Adrenal gland (tissue), 12 donors: ENCODE results near the gene GAK. TPM values are rescaled to one million over a fixed set of nuclear protein-coding genes. Genes with fewer than 3 reads are reported as not detected.
"Not testable (repeated sequence)": the region's sequence is repeated elsewhere in the genome, so short reads cannot be mapped to it uniquely, and the experiment has no call there.

ENCODE experiments used
- DNase-seq, 7 donors: peaks; one replicate each; pipeline ENCODE4 v3.0.0-alpha.2; 2019 to 2020
- H3K27ac ChIP-seq, 5 donors: fragments of 200-600 bp; sonication (generic) in 4 of 5; 1 replicate in 3 of 5; 2 replicates in 2 of 5; pipeline versions ENCODE4 v1.5.1 to v1.8.0; 2016 to 2020; ENCODE audit warnings: mild to moderate bottlenecking in 1 of 5
- H3K27me3 ChIP-seq: fragments of 200-600 bp; 2 replicates; pipeline ENCODE4 v1.8.0; 2021
- H3K36me3 ChIP-seq, 2 donors: fragments of 200-600 bp; replicated peaks in 1 of 2; 1 replicate in 1 of 2; 2 replicates in 1 of 2; pipeline versions ENCODE4 v1.5.1 to v1.8.0; 2018 to 2022
- H3K4me1 ChIP-seq, 2 donors: fragments of 200-600 bp; replicated peaks in 1 of 2; 1 replicate in 1 of 2; 2 replicates in 1 of 2; pipeline versions ENCODE4 v1.5.1 to v1.8.0; 2018 to 2021
- H3K4me3 ChIP-seq, 4 donors: fragments of 200-600 bp; sonication (generic) in 3 of 4; one replicate each; pipeline ENCODE4 v1.5.1; 2016 to 2018
- H3K9me3 ChIP-seq, 3 donors: fragments of 200-600 bp; sonication (generic) in 1 of 3; replicated peaks in 1 of 3; 1 replicate in 2 of 3; 2 replicates in 1 of 3; pipeline versions ENCODE4 v1.5.1 to v1.8.0; 2016 to 2021
- POLR2A ChIP-seq, 2 donors: fragments of 450-650 bp; IDR thresholded peaks; one replicate each; pipeline ENCODE4 v1.6.1; 2017; ENCODE audit warnings: antibody characterized with exemption in 2 of 2, mild to moderate bottlenecking in 2 of 2, moderate library complexity in 1 of 2
- whole genome bisulfite sequencing, 4 donors: extraction: QIAGEN DNeasy Blood & Tissue Kit in 2 of 4; methylation state at CpG; one replicate each; pipeline versions ENCODE4 v1.1.5 to v1.1.7; 2013 to 2017; 5-methylcytosine and 5-hydroxymethylcytosine counted together
- intact Hi-C, 2 donors: fragments of 100-400 bp; cut with DNase I; formaldehyde crosslinking; loops; one replicate each; pipeline versions ENCODE4 v1.14.1 to v1.15.0; 2022 to 2023
- polyA plus RNA-seq, 3 donors: library from polyadenylated mRNA; stranded (reverse); fragments of 200-250 nt in 2 of 3; fragments of 350-450 nt in 1 of 3; fragmentation: Illumina TruSeq in 1 of 3; extraction: RNeasy Lipid Tissue Mini Kit (QIAGEN cat#74804) in 1 of 3; gene quantifications; one replicate each; pipeline ENCODE4 v1.2.3, GENCODE V29; 2013 to 2014
- total RNA-seq, 9 donors: library from RNA; depleted of rRNA in 4 of 9; stranded (reverse); fragments of >200 nt in 4 of 9; fragments of 120-200 nt in 1 of 9; fragmentation: NEBNext Ultra II Directional in 1 of 9; extraction: Animal tissue kit (Norgen Biotek cat#: 25700) in 1 of 9; gene quantifications; one replicate each; pipeline versions ENCODE4 v1.1.0 to v1.2.4, GENCODE V29; 2013 to 2023
- TF ChIP-seq, protein P1 (sequence below), 6 experiments: fragments of 450-650 bp in 4 of 6; fragments of 200-600 bp in 2 of 6; sonication (generic) in 1 of 6; IDR thresholded peaks; 1 replicate in 5 of 6; 2 replicates in 1 of 6; pipeline versions ENCODE4 v1.5.1 to v1.8.0; 2016 to 2021; ENCODE audit warnings: antibody characterized with exemption in 6 of 6, mild to moderate bottlenecking in 2 of 6, moderate library complexity in 1 of 6
- donor health status: healthy with polysubstance abuse.
- donor health status: Bipolar disorder and iron deficiency.
- donor health status: DM: yes; HTN: yes; CAD: no.
- donor health status: DM: no; HTN: no; CAD: no.
- donor health status: DM: no; HTN: no; CAD: no.
- donor health status: DM: yes; HTN: yes; CAD: no.

GAK gene
- total and polyA plus RNA-seq, 12 donors, result 39.0 to 381 (median 132) TPM

DNA sequence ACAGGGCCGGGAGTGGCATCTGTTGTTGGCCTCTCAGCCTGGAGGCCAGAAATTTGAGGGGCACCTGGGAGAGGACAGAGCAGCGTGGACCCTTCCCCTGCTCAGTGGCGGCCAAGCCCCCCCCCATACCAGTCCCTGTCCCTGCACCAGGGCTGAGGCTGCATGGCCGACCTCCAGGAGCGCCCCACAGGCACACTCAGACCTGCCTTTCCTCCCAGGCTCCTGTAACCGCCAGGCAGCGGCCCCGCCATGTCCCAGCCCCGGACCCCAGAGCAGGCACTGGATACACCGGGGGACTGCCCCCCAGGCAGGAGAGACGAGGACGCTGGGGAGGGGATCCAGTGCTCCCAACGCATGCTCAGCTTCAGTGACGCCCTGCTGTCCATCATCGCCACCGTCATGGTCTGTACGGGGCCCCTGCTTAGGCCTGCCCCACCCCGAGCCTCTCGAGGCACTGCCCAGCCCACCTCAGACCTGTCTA is 15.4 kb upstream of the GAK start:
- intact Hi-C loops, result no loop called here
- TF ChIP-seq POLR2A (IDR thresholded peaks at IDR 0.05), result no peak
- TF ChIP-seq, protein P1, sequence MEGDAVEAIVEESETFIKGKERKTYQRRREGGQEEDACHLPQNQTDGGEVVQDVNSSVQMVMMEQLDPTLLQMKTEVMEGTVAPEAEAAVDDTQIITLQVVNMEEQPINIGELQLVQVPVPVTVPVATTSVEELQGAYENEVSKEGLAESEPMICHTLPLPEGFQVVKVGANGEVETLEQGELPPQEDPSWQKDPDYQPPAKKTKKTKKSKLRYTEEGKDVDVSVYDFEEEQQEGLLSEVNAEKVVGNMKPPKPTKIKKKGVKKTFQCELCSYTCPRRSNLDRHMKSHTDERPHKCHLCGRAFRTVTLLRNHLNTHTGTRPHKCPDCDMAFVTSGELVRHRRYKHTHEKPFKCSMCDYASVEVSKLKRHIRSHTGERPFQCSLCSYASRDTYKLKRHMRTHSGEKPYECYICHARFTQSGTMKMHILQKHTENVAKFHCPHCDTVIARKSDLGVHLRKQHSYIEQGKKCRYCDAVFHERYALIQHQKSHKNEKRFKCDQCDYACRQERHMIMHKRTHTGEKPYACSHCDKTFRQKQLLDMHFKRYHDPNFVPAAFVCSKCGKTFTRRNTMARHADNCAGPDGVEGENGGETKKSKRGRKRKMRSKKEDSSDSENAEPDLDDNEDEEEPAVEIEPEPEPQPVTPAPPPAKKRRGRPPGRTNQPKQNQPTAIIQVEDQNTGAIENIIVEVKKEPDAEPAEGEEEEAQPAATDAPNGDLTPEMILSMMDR (IDR thresholded peaks at IDR 0.05), result no peak
- DNase-seq, result peak in 2 of 7 donors; percentile 7 to 13

DNA sequence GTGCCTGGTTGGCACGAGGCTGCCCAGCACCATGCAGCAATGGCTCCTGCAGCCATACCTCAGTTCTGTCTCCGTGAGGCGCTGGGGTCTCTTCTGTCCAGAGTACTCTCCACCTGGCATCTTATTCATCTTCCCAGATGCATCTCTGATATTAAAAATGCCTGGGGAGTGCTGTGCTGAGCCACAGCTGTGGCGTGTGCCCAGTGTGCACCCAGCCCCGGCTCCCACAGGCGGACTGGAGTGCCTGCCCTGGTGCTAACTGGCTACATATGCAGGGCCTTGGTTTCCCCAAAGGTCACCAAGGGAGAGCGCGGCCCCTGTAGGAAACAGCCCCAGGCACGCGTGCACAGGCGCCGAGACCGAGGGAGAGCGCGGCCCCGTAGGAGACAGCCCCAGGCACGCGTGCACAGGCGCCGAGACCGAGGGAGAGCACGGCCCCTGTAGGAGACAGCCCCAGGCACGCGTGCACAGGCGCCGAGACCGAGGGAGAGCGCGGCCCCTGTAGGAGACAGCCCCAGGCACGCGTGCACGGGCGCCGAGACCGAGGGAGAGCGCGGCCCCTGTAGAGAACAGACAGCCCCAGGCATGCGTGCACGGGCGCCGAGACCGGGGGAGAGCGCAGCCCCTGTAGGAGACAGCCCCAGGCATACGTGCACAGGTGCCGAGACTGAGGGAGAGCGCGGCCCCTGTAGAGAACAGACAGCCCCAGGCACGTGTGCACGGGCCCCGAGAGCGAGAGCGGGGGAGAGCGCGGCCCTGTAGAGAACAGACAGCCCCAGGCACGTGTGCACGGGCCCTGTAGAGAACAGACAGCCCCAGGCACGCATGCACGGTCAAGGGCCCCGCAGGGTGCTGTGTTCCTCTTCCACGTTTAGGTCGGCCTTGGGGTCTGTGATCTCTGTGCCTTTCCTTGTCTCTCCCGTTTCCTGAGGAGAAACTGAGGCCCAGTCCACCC is 14.7 kb upstream of the GAK start:
- TF ChIP-seq, protein P1 (IDR thresholded peaks at IDR 0.05), result no peak
- no peak for TF ChIP-seq POLR2A (IDR thresholded peaks at IDR 0.05)
- H3K27ac ChIP-seq, result no peak overlapping the region
- H3K4me1 ChIP-seq, result peaks cover 0 to 3% of the 10 kb centered on the region in 2 donors
- H3K27me3 ChIP-seq, result no peaks in the 10 kb centered on the region
- intact Hi-C loops, result no loop called here
- H3K36me3 ChIP-seq, result no peaks in the 10 kb centered on the region
- peak in 1 of 7 donors; percentile 11 for DNase-seq
- 78 to 90% (median 83%) methylated on average over 54 to 62 of the region's 62 CpGs for WGBS, 4 donors
- no peak overlapping the region for H3K4me3 ChIP-seq
- no peaks in the 10 kb centered on the region for H3K9me3 ChIP-seq

More for the DNA sequence above, 15.4 kb upstream of the GAK start:
- 90 to 95% (median 94%) methylated on average over 13 to 19 of the region's 19 CpGs for WGBS, 4 donors
- peaks cover 0 to 3% of the 10 kb centered on the region in 2 donors for H3K4me1 ChIP-seq
- no peaks in the 10 kb centered on the region for H3K27me3 ChIP-seq
- no peak overlapping the region for H3K27ac ChIP-seq
- H3K36me3 ChIP-seq, result no peaks in the 10 kb centered on the region
- no peaks in the 10 kb centered on the region for H3K9me3 ChIP-seq
- no peak overlapping the region for H3K4me3 ChIP-seq

DNA sequence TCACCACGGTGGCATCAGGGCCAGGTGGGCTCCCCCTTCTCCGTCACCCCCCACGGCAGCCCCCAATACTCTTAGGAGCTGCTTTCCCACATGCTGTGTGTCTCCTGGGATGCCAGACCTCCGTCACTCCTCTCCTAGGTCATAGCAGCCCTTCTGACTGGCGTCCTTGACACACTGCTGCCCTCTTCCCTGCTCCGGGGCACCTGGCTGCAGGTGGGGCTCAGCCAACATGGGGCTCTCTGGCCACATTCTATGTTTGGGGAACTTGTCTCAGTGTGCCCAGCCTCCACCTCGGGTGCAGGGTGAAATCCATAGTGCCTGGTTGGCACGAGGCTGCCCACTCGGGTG is 14.0 kb upstream of the GAK start:
- H3K36me3 ChIP-seq, result no peaks in the 10 kb centered on the region
- no peak overlapping the region for H3K27ac ChIP-seq
- intact Hi-C loops, result no loop called here
- TF ChIP-seq, protein P1 (IDR thresholded peaks at IDR 0.05), result no peak
- TF ChIP-seq POLR2A (IDR thresholded peaks at IDR 0.05), result no peak
- 62 to 75% (median 72%) methylated on average over 2 to 9 of the region's 9 CpGs for WGBS, 4 donors
- no peak overlapping the region for H3K4me3 ChIP-seq
- H3K9me3 ChIP-seq, result no peaks in the 10 kb centered on the region
- peaks cover 0 to 3% of the 10 kb centered on the region in 2 donors for H3K4me1 ChIP-seq
- DNase-seq, result no peak
- H3K27me3 ChIP-seq, result no peaks in the 10 kb centered on the region

DNA sequence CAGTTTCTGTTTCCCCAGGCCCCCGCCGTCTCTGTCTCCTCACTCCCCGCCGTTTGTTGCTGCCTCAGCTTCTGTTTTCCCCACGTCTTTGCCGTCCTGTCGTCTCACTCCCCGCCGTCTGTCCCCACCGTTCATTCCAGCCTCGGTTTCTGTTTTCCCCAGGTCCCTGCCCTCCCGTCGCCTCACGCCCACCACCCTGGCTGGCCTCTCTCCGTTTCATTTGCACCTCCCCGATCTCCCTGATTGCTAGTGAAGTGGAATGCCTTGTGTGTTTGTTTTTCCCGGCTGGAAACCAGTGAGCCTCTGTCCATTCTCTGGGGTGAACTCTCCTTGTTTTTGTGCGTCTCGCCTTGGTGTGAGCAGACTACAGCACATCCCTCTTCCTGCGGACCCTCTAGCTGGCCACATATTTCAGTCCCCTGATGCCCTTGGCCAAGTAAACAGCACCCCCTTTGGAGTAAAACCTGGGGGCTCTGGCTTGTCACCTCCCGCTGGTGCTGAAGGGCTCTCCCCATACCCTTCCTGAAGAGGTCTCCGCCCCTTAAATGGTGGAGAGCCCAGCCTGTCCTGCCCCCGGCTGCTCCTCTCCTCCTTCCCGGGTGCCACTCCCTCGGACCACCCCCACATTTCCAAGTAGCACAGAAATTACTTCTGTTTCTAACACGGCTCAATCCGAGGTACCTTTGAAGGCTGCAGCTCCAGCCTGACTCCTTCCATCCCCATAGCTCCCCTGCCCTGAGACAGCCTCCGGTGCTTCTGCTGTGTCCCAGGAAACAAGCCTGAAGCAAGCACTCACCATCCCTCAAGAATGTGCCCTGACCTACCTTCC is 13.4 kb upstream of the GAK start:
- Histone ChIP-seq H3K9me3 (no peaks in the 10 kb centered on the region), H3K36me3 (no peaks in the 10 kb centered on the region), H3K27me3 (no peaks in the 10 kb centered on the region), H3K27ac (no peak overlapping the region), H3K4me1 (peaks cover 0 to 3% of the 10 kb centered on the region in 2 donors), H3K4me3 (no peak overlapping the region)
- no peak for DNase-seq
- TF ChIP-seq, protein P1 (IDR thresholded peaks at IDR 0.05), result no peak
- TF ChIP-seq POLR2A (IDR thresholded peaks at IDR 0.05), result no peak
- WGBS, 4 donors, result 68 to 72% (median 70%) methylated on average over 28 of the region's 28 CpGs
- intact Hi-C loops, result no loop called here

DNA sequence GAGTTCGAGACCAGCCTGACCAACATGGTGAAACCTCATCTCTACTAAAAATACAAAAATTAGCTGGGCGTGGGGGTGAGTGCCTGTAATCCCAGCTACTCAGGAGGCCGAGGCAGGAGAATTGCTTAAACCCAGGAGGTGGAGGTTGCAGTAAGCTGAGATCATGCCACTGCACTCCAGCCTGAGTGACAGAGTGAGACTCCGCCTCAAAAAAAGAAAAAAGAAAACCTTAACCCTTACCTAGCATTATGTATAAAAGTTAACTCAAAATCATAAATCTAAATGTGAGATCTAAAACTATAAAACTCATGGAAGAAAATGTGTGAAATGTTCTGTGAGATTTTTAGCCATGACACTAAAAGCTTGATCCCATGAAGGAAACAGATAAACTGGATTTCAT is 7.4 kb upstream of the GAK start:
- H3K4me1 ChIP-seq, H3K9me3 ChIP-seq, H3K36me3 ChIP-seq, H3K27ac ChIP-seq, DNase-seq, H3K4me3 ChIP-seq, H3K27me3 ChIP-seq, intact Hi-C loops: not testable (repeated sequence)
- 84 to 91% (median 89%) methylated on average over 3 to 4 of the region's 4 CpGs for WGBS, 4 donors
